Fibroblast of lung (primary cell): ENCODE results near the gene CCDC174. TPM values are rescaled to one million over a fixed set of nuclear protein-coding genes. Genes with fewer than 3 reads are reported as not detected.

Experiments used
- DNase-seq, 2 donors: peaks; one replicate each; pipeline versions ENCODE4 v3.0.0 to v3.0.0-alpha.2; 2010; ENCODE audit warnings: low read depth in 2 of 2
- H2AFZ ChIP-seq: 2 replicates; pipeline ENCODE4 v1.5.1; 2012; ENCODE audit warnings: low read length, control low read depth, inconsistent platforms
- H3K27ac ChIP-seq: 2 replicates; pipeline ENCODE4 v1.5.1; 2011; ENCODE audit warnings: low read length, control low read depth; ENCODE audit not compliant: insufficient read depth
- H3K27me3 ChIP-seq: 2 replicates; pipeline ENCODE4 v1.5.1; 2011; ENCODE audit warnings: mild to moderate bottlenecking, low read length; ENCODE audit not compliant: control insufficient read depth, insufficient read depth
- H3K36me3 ChIP-seq: 2 replicates; pipeline ENCODE4 v1.5.1; 2011; ENCODE audit warnings: low read length; ENCODE audit not compliant: control insufficient read depth, insufficient read depth
- H3K4me1 ChIP-seq: 2 replicates; pipeline ENCODE4 v1.5.1; 2011; ENCODE audit warnings: low read length; ENCODE audit not compliant: control insufficient read depth, insufficient read depth; ENCODE audit errors: extremely low read depth
- H3K4me2 ChIP-seq: 2 replicates; pipeline ENCODE4 v1.5.1; 2011; ENCODE audit warnings: low read length, control low read depth; ENCODE audit not compliant: insufficient read depth; ENCODE audit errors: extremely low read depth
- H3K4me3 ChIP-seq, 4 experiments: fragments of 200-600 bp in 1 of 4; sonication (generic) in 1 of 4; replicated peaks in 1 of 4; 2 replicates each; pipeline ENCODE4 v1.5.1; 2011 to 2016; ENCODE audit warnings: low read length in 4 of 4, low read depth in 3 of 4, mild to moderate bottlenecking in 3 of 4, control low read depth in 2 of 4, inconsistent platforms in 1 of 4, mixed read lengths in 1 of 4; ENCODE audit not compliant: insufficient read depth in 1 of 4; ENCODE audit errors: control extremely low read depth in 1 of 4
- H3K79me2 ChIP-seq: 2 replicates; pipeline ENCODE4 v1.5.1; 2012; ENCODE audit warnings: mild to moderate bottlenecking, low read length, inconsistent platforms; ENCODE audit not compliant: control insufficient read depth, insufficient read depth
- H3K9ac ChIP-seq: 2 replicates; pipeline ENCODE4 v1.5.1; 2011; ENCODE audit warnings: mild to moderate bottlenecking, low read length, control low read depth; ENCODE audit not compliant: insufficient read depth
- H3K9me3 ChIP-seq: 2 replicates; pipeline ENCODE4 v1.5.1; 2012; ENCODE audit warnings: low read depth, low read length; ENCODE audit not compliant: control insufficient read depth, insufficient read depth
- H4K20me1 ChIP-seq: 2 replicates; pipeline ENCODE4 v1.5.1; 2011; ENCODE audit warnings: low read length; ENCODE audit not compliant: control insufficient read depth, insufficient read depth; ENCODE audit errors: extremely low read depth
- EZH2 ChIP-seq: IDR thresholded peaks from 2 replicates; pipeline ENCODE4 v1.5.1; 2012; ENCODE audit warnings: low read length, control low read depth, mild to moderate bottlenecking; ENCODE audit errors: missing control alignments
- polyA plus RNA-seq, 2 donors: library from polyadenylated mRNA; depleted of rRNA in 1 of 2; stranded (reverse) in 1 of 2; unstranded in 1 of 2; fragments of >200 nt; gene quantifications; 2 replicates each; pipeline ENCODE4 v1.2.1, GENCODE V29; 2011 to 2012; ENCODE audit warnings: missing spikeins in 1 of 2
- total RNA-seq: library from RNA; depleted of rRNA; stranded (reverse); fragments of >200 nt; gene quantifications from 2 replicates; pipeline ENCODE4 v1.2.1, GENCODE V29; 2014
- TF ChIP-seq, protein P1 (sequence below), 2 donors: IDR thresholded peaks in 1 of 2; conservative IDR thresholded peaks in 1 of 2; 1 replicate in 1 of 2; 2 replicates in 1 of 2; pipeline ENCODE4 v1.5.1; 2011 to 2012; ENCODE audit warnings: low read length in 2 of 2, control low read depth in 1 of 2, inconsistent platforms in 1 of 2, low read depth in 1 of 2, mild to moderate bottlenecking in 1 of 2

CCDC174 gene
- total and polyA plus RNA-seq, 2 donors (not counting 1 experiment from before 2014, with no cell fraction given), result 12.7 to 14.4 TPM

GRCh38 chr3:14718539-14718938 is 67.0 kb downstream of the CCDC174 start:
- no peak for TF ChIP-seq EZH2
- TF ChIP-seq, protein P1, sequence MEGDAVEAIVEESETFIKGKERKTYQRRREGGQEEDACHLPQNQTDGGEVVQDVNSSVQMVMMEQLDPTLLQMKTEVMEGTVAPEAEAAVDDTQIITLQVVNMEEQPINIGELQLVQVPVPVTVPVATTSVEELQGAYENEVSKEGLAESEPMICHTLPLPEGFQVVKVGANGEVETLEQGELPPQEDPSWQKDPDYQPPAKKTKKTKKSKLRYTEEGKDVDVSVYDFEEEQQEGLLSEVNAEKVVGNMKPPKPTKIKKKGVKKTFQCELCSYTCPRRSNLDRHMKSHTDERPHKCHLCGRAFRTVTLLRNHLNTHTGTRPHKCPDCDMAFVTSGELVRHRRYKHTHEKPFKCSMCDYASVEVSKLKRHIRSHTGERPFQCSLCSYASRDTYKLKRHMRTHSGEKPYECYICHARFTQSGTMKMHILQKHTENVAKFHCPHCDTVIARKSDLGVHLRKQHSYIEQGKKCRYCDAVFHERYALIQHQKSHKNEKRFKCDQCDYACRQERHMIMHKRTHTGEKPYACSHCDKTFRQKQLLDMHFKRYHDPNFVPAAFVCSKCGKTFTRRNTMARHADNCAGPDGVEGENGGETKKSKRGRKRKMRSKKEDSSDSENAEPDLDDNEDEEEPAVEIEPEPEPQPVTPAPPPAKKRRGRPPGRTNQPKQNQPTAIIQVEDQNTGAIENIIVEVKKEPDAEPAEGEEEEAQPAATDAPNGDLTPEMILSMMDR (conservative IDR thresholded peaks at IDR 0.05 in 1 of 2, IDR thresholded peaks at IDR 0.05 in 1 of 2; ENCODE audit: low read depth in 1 of 2, low read length in 2 of 2), result no peak
- H3K27ac ChIP-seq, result no peak overlapping the region
- H3K27me3 ChIP-seq, result no peaks in the 10 kb centered on the region
- H3K9me3 ChIP-seq, result no peaks in the 10 kb centered on the region
- no peak for DNase-seq
- no peak overlapping the region for H3K9ac ChIP-seq
- H3K36me3 ChIP-seq, result no peaks in the 10 kb centered on the region
- H2AFZ ChIP-seq, result no peak overlapping the region
- no peaks in the 10 kb centered on the region for H4K20me1 ChIP-seq
- no peak overlapping the region for H3K4me3 ChIP-seq
- no peaks in the 10 kb centered on the region for H3K4me1 ChIP-seq
- no peak overlapping the region for H3K4me2 ChIP-seq
- H3K79me2 ChIP-seq, result no peaks in the 10 kb centered on the region

GRCh38 chr3:14719006-14719405 is 67.4 kb downstream of the CCDC174 start:
- TF ChIP-seq EZH2, result no peak
- TF ChIP-seq, protein P1 (conservative IDR thresholded peaks at IDR 0.05 in 1 of 2, IDR thresholded peaks at IDR 0.05 in 1 of 2; ENCODE audit: low read depth in 1 of 2, low read length in 2 of 2), result no peak
- Histone ChIP-seq H3K27me3 (no peaks in the 10 kb centered on the region), H3K4me3 (no peak overlapping the region), H3K9me3 (no peaks in the 10 kb centered on the region), H3K79me2 (no peaks in the 10 kb centered on the region), H4K20me1 (no peaks in the 10 kb centered on the region), H3K36me3 (no peaks in the 10 kb centered on the region), H3K27ac (no peak overlapping the region), H3K4me2 (no peak overlapping the region), H2AFZ (no peak overlapping the region), H3K9ac (no peak overlapping the region), H3K4me1 (no peaks in the 10 kb centered on the region)
- peak in 1 of 2 donors; percentile 8 for DNase-seq

DNA sequence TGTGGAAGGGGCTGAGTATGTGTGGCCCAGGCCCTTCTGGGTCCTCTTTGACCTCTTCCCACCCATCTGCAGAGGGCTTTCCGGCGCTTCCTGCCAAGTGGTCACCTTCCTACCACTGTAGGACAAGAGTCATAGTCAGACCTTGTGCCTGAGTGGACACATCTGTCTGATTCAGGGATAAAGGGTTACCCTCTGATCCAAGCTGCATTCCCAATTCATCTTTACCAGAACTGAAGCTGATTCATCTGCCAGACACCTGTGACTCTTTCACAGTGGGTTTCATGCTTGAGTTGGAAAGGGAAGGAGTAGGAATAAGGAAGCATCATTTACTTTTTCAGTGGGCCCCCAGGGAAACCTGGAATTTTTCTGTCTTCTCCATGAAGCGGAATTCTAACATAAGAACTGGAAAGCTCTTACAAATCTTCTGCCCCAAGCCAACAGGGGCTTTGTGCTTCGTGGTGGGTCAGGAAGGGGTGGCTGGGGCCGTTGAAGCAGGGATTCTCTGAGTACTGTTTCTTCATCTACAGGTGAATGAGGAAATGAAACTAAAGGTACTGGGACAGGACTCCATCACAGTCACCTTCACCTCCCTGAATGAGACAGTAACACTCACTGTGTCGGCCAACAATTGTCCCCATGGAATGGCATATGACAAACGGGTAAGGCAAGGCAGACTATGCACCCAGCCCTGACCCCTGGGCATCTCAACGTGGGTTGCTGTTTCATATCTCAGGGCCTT is 69.7 kb downstream of the CCDC174 start:
- H4K20me1 ChIP-seq, result no peaks in the 10 kb centered on the region

More for the DNA sequence above, 69.7 kb downstream of the CCDC174 start:
- no peak overlapping the region for H3K9ac ChIP-seq
- H3K4me2 ChIP-seq, result no peak overlapping the region
- H3K27ac ChIP-seq, result no peak overlapping the region
- TF ChIP-seq, protein P1 (conservative IDR thresholded peaks at IDR 0.05 in 1 of 2, IDR thresholded peaks at IDR 0.05 in 1 of 2; ENCODE audit: low read depth in 1 of 2, low read length in 2 of 2), result no peak
- no peak for TF ChIP-seq EZH2
- no peaks in the 10 kb centered on the region for H3K27me3 ChIP-seq
- H3K4me1 ChIP-seq, result peaks cover 2% of the 10 kb centered on the region
- H3K9me3 ChIP-seq, result no peaks in the 10 kb centered on the region
- DNase-seq, result no peak
- no peaks in the 10 kb centered on the region for H3K36me3 ChIP-seq
- no peak overlapping the region for H2AFZ ChIP-seq
- H3K4me3 ChIP-seq, result no peak overlapping the region
- no peaks in the 10 kb centered on the region for H3K79me2 ChIP-seq

Other genes starting within 250 kb of the CCDC174 start
- gene SLC6A6, start 249.2 kb upstream of the CCDC174 start, total RNA-seq, result 8.5 and 8.9 TPM in 2 replicates
- 10.9 and 24.0 TPM in 2 replicates for gene SLC6A6, start 249.2 kb upstream of the CCDC174 start, polyA plus RNA-seq
- under 0.01 TPM in 2 replicates for gene GRIP2, start 111.4 kb upstream of the CCDC174 start, total RNA-seq
- 0.10 and 0.87 TPM in 2 replicates for gene GRIP2, start 111.4 kb upstream of the CCDC174 start, polyA plus RNA-seq
- gene C3orf20, start 23.4 kb downstream of the CCDC174 start, total RNA-seq, result not detected in 2 replicates
- gene C3orf20, start 23.4 kb downstream of the CCDC174 start, polyA plus RNA-seq, result not detected in 2 replicates
- 0.50 and 1.0 TPM in 2 replicates for gene FGD5, start 167.2 kb downstream of the CCDC174 start, total RNA-seq
- 0.03 and 1.1 TPM in 2 replicates for gene FGD5, start 167.2 kb downstream of the CCDC174 start, polyA plus RNA-seq